NCI-H446 treated with DMSO at 0.1 percent for 48 hours (cell line): ENCODE results near the gene NYAP1.
"Not testable (repeated sequence)": the region's sequence is repeated elsewhere in the genome, so short reads cannot be mapped to it uniquely, and the experiment has no call there.

Source experiments
- DNase-seq: peaks from one replicate; lab custom pipeline; 2025; lab: John Stamatoyannopoulos, UW

NYAP1 gene

DNA sequence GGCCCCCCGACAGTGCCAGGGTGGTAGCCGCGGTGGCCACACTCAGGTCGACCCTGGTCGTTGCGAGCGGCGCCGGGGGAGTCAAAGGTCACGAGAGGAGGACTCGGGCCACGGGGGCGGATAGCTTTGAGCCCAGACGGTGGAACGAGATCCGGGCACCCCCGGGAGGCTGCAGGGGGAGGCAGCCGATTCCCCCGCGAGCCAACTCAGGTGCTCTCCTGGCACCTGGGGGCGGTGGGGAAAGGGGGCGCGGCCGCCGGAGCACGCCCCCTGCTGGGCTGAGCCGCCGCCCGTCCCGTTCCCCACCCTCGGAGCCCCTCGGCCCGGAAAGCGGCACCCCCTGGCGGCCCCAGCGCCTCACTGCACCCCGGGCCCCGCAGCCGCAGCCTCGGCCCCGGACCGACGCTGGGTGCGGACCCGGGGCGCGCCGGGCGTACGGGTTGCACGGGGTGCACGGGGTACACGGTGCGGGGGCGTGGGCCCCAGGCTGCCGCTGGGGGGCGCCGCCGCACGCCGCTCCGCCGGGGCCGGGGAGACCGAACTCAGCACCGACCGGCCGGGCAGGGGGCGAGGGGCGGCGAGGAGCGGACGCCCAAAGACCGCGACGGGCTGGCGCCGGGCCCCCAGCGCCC is 521 bp upstream of the NYAP1 start:
- no peak for DNase-seq

DNA sequence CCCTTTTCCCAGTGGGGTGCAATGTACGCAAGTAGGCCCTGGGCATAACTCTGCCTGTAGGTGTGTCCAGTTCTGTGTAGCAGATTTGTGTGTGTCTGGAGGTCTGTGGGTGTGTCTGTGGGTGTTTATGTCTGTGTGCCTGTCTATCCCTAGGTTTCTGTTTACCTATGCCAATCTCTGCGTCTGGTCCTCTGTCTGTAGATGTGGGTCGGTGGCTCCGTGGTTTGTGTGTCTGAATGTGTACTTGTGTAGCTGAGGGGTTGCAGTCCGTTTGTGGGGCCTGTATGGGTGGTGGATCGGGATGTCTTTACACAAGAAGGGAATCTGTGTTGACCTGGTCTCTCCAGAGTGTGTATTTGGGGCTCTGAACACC is 932 bp downstream of the NYAP1 start:
- DNase-seq, result no peak

DNA sequence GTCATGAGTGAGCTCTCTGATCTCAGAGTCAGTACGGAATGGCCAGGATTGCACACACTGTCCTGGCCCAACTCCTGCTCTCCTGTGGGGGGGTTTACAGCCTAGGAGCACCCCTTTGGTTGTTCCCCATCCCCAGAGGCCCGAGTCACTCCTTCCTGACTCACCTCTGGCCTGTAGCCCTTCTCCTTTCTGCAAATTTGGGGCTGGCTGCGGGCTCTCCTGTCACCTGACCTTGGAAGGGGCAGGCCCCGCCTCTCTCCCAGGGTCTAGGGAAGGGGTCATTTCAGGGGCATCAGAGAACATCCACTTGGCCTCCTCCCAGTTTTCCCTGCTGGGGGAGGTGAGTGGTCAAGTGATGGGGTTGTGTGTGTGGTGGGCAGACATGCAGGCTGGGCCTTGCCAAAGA is 1.7 kb downstream of the NYAP1 start:
- DNase-seq, result no peak

DNA sequence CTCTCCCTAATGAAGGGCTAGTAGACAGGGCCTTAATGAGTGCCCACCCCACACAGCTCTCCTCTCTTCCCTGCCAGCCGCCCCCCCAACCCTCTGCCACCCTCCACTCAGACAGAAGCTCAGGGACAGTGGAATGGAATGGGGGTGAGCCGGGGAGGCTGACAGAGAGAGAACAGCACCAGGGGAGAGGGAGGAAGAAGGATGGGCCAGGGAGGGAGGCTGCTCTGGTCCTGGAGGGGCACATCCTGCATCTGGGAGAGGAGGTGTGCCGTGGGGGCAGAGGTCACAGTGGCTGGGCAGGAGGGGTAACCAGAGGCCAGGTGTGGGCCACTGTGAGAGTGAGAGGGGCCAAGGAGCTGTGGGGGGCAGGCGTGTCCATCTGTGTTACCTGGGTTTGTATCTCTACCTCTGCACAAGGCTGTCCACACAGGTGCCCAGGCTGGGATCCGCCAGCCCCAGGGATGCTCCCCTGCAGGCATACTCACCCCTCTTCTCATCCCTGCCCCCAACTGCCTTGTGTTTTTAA is 2.4 kb downstream of the NYAP1 start:
- no peak for DNase-seq

DNA sequence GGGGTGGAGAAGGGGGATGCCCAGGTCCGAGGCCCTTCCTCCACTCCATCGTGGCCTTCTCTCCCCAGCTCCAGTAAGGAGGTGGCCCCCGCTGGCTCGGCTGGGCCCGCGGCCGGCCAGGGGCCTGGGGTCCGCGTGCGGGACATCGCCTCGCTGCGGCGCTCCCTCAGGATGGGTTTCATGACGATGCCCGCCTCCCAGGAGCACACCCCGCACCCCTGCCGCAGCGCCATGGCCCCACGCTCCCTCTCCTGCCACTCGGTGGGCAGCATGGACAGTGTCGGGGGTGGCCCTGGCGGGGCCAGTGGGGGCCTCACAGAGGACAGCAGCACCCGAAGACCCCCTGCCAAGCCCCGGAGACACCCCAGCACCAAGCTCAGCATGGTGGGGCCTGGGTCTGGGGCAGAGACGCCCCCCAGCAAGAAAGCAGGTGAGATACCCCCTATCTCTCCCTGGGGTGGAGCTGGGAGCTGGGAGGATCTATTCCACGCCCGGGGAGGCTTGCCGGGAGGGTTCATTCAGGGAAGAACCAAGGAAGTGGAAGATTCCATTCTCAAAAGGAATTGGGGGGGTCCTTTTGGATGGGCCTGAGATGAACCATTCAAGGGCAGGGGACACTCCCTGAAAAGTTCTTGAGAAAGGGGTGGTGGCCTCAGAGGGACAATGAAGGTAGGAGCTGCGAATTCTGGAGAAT is 3.2 kb downstream of the NYAP1 start:
- no peak for DNase-seq

DNA sequence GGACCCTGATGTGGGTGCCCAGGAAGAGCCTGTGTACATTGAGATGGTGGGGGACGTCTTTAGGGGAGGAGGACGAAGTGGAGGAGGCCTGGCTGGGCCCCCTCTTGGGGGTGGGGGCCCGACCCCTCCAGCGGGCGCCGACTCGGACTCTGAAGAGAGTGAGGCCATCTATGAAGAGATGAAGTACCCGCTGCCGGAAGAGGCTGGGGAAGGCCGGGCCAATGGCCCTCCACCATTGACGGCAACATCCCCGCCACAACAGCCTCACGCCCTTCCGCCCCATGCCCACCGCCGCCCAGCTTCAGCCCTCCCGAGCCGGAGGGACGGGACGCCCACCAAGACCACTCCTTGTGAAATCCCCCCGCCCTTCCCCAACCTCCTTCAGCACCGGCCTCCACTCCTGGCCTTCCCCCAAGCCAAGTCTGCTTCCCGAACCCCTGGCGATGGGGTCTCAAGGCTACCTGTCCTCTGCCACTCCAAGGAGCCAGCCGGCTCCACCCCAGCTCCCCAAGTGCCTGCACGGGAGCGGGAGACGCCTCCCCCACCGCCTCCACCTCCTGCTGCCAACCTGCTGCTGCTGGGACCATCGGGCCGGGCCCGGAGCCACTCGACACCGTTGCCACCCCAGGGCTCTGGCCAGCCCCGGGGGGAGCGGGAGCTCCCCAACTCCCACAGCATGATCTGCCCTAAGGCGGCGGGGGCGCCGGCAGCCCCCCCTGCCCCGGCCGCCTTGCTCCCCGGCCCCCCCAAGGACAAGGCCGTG is 4.8 kb downstream of the NYAP1 start:
- no peak for DNase-seq

DNA sequence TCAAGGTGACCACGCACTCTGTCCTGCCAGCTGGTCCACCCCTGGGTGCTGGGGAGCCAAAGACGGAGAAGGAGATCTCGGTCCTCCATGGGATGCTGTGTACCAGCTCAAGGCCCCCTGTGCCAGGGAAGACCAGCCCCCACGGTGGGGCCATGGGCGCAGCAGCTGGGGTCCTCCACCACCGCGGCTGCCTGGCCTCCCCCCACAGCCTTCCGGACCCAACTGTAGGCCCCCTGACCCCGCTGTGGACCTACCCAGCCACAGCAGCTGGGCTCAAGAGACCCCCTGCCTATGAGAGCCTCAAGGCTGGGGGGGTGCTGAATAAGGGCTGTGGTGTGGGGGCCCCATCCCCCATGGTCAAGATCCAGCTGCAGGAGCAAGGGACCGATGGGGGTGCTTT is 5.4 kb downstream of the NYAP1 start:
- DNase-seq, result no peak

DNA sequence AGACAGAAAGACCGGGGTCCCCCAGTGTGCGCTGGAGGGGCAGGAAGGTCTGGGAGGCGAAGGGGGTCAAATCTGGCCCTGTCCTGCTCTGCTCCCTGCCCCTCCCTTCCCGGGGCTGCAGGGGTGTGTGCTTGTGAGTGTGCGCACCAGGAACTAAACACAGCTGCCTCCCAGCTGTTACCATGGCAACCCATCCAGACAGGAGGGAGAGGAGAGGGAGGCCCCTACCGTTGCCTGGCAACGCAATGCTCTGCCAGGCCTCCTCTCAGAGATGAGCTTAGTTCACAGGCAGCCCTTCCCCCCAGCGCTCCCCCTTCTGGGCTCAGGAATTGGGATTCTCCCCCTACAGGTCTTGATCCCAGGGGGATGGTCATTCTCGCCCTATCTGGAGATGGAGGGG is 6.1 kb downstream of the NYAP1 start:
- DNase-seq, result peak; percentile 69

DNA sequence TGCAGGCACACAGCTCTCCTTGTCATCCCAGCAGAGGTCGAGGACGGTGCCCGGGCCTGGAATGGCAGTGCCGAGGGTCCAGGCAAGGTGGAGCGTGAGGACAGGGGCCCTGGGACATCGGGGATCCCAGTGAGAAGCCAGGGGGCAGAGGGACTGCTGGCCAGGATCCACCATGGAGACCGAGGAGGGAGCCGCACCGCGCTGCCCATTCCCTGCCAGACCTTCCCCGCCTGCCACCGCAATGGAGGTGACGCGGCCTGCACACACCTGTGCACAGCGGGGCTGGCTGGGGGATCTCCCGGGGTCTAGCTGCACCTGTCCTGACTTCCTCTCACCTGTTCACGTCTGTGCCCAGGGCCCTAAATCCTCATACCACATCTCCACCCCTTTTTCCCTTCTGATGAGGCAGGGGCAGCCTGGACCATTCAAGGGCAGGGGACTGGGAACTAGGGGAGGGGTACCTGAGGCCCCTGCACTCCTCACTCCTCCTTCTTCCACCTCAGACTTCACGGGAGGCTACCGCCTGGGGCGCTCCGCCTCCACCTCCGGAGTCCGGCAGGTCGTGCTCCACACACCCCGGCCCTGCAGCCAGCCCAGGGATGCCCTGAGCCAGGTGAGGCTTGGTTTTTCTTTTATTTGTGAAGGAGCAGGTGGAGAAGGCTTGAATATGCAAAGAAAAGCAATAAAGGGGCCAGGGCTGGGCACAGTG is 6.9 kb downstream of the NYAP1 start:
- no peak for DNase-seq

DNA sequence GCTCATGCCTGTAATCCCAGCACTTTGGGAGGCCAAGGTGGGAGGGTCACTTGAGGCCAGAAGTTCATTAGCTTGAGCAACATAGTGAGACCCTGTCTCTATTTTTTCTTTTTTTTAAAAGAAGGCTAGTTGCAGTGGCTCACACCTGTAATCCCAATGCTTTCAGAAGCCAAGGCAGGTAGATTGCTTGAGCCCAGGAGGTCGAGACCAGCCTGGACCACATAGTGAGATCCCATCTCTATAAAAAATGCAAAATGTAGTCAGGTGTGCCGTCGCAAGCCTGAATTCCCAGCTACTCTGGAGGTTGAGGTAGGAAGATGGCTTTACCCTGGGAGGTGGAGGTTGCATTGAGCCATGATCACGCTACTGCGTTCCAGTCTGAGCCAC is 7.5 kb downstream of the NYAP1 start:
- DNase-seq, result no peak

DNA sequence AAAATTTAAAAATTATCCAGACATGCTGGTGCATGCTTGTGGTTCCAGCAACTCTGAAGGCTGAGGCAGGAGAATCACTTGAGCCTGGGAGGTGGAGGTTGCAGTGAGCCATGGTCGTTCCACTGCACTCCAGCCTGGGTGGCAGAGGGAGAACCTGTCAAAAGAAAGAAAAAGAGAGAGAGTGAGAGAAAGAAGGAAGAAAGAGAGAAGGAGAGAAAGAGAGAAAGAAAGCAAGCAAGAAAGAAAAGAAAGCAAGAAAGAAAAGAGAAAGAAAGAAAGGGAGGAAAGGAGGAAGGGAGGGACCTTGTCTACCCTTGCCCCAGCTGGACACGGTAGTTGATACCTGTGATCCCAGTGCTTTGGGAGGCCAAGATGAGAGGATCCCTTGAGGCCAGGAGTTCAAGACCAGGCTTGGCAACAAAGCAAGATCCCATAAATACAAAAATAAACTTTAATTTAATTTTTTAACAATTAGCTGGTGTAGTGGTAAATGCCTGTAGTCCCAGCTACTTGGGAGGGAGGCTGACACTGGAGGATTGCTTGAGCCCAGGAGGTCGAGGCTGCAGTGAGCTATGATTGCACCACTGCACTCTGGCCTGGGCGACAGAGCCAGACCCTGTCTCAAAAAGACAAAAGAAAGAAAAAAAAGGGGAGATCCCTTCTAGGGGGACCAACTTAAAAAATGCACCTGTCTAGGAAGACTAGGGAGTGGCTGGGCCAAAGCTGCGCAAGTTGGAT is 9.2 kb downstream of the NYAP1 start:
- DNase-seq, result no peak

DNA sequence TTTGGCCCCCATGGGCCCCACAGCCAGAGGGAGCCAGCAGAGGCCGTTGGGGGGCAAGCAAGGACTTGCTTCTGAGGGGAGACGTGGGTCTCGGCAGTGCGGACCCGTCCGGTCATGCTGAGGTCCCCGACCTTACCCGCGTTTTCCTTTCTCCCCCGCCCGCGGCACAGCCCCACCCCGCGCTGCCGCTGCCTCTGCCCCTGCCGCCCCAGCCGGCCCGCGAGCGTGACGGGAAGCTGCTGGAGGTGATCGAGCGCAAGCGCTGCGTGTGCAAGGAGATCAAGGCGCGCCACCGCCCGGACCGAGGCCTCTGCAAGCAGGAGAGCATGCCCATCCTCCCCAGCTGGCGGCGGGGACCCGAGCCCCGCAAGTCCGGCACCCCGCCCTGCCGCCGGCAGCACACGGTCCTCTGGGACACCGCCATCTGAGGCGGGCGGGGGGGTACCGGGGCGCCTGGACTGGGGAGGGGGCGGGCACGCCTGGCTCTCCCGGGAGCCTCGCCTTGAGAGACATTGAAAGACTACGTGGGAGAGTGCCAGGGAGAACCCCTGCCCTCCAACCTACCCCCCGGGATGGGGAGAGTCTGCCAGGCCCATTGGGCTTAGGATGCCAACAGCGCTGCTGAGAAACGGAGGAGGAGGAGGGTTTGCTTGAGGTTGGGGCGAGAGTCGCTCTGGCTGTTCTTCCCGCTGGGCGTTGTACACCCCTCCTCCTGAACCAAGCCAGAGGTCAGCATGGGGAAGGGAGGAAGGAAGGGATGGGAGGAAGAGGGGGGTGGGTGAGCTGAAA is 9.9 kb downstream of the NYAP1 start:
- DNase-seq, result no peak

DNA sequence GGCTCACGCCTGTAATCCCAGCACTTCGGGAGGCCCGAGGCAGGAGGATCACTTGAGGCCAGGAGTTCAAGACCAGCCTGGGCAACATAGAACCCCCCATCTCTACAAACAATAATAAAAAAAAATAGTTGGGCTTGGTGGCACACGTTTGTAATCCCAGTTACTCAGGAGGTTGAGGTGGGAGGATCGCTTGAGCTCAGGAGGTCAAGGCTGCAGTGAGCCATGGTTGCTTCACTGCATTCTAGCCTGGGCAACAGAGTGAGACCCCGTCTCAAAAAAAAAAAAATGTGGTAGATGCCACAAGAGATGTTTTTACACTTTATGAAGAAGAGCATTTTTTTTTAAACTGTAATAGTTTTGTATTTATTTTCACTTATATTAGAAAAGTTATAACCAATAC is 12.8 kb downstream of the NYAP1 start:
- no peak for DNase-seq

DNA sequence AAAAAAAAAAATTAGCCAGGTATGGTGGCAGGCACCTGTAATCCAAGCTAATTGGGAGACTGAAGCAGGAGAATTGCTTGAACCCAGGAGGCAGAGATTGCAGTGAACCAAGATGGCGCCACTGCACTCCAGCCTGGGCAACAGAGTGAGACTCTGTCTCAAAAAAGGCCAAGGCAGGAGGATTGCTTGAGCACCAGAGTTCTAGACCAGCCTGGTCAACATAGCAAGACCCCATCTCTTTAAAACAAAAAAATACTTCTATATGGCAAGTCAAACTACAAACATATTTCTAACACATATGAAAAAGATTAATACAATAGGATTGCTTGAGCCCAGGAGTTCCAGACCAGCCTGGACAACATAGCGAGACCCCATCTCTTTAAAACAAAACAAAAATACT is 17.0 kb downstream of the NYAP1 start:
- not testable (repeated sequence) for DNase-seq

DNA sequence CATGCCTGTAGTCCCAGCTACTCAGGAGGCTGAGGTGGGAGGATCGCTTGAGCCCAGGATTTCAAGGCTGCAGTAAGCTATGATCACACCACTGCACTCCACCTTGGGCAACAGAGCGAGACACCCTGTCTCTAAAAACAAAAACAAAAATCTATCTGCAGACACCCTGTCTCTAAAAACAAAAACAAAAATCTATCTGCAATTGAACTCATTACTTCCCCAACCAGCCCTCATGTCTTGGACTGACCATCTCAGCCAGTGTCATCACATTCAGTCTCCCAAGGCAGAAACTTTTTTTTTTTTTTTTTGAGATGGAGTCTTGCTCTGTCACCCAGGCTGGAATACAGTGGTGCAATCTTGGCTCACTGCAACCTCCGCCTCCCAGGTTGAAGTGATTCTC is 20.3 kb downstream of the NYAP1 start:
- DNase-seq, result not testable (repeated sequence)

DNA sequence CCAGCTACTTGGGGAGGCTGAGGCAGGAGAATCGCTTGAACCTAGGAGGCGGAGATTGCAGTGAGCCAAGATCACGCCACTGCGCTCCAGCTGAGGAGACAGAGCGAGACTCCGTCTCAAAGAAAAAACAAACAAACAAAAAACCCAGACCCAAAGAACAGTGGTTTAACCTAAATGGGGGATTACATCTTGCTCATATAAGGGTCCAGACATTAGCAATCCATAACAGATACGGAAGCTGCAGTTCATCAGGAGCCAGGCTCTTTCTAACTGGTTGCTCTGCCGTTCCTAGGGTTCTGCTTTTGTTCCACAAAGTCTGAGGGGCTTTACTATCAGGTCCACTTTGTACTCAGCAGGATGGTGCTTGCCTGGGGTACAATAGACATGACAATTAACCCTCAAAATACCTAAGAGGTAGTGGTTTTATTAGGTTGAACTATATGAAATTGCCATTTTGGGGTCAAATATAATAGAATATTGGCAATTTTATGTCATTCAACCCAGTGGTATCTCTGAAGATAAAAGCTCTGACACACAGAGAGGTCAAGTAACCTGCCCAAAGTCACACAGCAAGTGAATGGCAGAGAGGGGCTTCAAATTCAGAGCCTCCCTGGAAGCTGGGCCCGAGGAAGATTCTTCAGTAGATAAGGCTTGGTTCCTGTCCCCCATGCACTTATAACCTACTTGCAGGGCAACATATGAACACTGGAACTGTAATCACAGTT is 21.3 kb downstream of the NYAP1 start:
- no peak for DNase-seq

DNA sequence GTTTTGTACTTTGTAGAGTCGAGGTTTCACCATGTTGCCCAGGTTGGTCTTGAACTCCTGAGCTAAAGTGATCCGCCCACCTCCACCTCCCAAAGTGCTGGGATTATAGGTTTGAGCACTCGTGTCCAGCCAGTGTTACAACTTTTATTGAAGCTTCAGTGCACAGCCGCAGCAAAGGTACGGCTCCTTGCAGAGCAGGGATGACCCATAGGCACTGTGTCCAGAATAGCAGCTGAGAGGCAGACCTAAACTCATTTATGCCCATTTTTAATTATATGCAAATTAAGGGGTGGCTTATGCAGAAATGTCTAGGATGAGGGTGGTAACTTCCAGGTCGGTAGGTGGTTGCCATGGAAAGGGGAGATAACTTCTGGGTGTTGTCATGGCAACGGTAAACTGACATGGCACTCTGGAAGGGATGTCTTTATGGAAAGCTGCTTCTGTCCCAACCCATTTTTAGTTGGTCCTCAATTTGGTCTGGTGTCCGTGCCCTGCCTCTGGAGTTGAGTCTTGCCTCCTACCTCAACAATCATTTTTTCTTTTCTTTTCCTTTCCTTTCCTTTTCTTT is 22.7 kb downstream of the NYAP1 start:
- no peak for DNase-seq

DNA sequence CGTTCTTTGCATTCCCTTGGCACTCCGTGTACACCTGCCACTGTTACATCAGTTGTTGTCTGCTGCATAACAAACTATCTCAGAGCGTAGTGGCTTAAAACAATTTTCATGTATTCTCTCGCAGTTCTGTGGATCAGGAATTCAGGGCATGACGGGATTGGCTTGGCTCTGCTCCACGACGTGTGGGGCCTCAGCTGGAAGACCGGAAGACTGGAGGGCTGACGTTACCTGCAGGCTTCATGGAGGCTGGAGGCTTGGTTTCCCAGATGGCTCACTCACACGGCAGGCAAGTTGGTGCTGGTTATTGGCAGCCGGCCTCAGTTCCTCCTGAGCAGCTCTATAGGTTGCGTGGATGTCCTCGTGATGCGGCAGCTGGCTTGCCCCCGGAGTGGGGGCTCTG is 25.5 kb downstream of the NYAP1 start:
- DNase-seq, result peak; percentile 53

DNA sequence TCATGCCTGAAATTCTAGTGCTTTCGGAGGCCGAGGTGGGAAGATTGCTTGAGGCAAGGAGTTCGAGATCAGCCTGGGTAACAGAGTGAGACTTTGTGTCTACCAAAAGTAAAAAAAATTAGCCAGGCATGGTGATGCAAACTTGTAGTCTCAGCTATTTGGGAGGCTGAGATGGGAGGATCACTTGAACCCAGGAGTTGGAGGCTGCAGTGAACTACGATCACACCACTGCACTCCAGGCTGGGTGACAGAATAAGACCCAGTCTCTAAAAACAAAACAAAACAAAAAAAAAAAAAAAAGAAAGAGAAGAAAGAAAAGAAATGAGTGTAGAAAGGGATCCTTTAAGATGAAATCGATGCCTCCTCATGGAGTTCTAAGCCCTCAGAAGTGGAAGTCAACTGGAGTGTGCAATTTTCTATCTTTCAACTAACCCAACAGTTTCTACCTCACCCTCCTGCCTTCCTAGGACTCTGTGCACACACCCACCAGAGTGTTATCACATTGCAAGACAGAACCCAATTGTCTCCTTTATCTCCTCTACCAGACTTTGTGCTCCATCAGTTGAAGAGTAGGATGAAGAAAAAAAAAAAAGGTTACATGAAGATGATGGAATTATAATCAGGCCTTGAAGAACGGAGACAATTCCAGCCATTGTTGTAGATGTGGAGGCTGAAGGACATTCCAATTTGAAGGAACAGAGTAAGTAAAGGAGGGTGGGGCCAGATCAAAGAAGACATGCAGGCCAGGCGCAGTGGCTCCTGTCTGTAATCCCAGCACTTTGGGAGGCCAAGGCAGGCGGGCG is 26.9 kb downstream of the NYAP1 start:
- DNase-seq, result no peak
